ENCODE data around the gene PRKCI.
"Not testable (repeated sequence)": the region's sequence is repeated elsewhere in the genome, so short reads cannot be mapped to it uniquely, and the experiment has no call there.

PRKCI gene

GRCh38 chr3:170301405-170301804, 79.2 kb downstream of the PRKCI start:
- no peak for DNase-seq

DNA sequence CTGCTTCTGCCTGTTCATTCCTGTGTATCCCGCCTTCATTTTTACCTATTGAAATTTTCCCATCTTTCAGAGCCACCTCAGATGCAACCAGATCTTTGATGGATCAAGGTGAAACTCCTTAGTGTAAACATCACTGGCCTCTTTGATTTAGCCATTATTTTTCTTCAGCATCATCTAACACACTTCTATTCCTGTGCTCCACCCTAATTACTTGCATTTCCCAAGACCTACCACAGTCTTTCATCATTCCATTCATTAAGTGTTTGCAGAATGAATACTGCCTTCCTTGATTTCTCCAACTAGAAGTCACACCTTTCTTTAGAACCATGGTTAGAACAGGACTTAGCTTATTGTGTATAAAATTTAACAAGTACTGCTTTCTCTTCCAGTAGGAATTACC, 79.8 kb downstream of the PRKCI start:
- DNase-seq = no peak

DNA sequence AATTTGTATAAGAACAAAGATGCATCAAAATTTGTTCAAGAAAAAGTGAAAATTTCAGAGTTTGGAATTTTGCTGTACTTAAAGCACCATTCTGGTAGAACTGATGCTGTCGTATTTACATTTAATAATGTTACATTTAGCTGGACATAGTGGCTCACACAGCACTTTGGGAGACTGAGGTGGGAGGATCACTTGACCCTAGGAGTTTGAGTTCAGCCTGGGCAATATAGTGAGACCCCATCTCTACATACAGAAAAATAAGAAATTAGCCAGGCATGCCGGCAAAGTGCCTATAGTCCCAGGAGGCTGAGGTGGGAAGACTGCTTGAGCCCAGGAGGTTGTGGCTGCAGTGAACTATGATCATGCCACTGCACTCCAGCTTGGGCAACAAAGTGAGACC, 83.8 kb downstream of the PRKCI start:
- DNase-seq = no peak

DNA sequence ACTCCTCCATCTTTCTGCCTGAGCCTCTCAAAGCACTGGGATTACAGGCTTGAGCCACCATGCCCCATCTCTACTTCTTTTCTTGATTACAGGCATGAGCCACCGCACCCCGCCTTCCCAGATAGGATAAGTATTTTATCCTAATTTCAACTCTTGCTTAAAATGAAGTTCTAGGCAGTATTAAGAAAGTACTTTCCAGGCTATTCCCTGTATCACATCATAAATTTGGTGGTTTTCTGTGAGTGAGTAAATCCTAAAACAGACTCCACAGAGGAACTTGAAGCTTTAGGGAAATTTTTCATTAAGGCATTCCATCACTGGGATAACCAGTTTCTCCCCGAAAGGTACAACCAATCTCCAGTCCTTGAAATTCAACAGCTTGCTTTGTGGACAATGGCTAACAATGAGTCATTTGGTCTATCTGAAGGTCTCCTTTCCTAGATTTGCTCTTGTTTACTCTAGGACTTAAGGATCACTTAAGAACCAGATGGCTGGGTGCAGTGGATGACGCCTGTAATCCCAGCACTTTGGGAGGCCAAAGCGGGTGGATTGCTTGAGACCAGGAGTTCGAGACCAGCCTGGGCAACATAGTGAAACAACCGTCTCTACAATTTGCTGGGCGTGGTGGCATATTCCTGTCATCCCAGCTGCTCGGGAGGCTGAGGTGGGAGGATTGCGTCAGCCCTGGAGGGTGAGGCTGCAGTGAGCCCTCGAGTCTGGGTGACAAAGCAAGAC, 85.6 kb downstream of the PRKCI start:
- no peak for DNase-seq

GRCh38 chr3:170309046-170309445, 86.8 kb downstream of the PRKCI start:
- DNase-seq = no peak

DNA sequence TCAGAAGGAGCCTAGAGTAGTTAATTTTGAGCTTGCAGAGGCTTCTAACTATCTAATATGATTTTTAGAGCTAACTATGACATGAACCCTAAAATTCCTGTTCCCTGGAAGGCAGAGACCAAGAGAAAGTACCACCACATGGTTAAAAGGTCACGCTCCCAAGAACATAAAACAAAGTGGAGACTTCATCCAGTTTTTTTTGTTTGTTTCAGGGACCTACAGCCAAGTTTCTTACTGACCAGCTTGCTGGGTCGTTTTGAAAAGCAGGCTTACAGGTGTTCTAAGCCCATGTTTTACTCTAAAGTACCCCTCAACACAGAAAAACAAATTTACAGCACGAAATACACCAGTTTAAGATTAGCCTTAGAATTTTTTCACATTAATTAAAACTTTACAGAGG, 95.7 kb downstream of the PRKCI start:
- DNase-seq = no peak

DNA sequence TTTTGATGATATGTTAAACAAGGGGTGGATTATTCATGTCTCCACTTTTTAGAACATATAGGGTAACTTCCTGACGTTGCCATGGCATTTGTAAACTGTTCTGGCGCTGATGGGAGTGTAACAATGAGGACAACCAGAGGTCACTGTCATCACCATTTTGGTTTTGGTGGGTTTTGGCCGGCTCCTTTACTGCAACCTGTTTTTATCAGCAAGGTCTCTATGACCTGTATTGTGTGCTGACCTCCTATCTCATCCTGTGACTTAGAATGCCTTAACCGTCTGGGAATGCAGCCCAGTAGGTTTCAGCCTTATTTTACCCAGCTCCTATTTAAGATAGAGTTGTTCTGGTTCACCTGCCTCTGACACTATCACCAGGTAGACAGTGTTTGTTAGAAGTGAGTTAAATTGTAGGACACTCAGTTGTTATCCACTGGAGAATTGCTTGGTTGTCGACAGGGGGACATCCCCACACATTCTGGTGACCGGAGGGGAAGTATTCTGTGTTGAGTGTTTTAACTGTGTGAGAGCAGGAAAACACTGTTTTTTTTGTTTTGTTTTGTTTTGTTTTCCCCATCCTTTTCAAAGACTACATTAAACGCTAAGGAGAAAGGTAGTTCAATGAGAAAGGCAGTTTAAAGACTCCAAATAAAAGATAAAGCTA, 98.4 kb downstream of the PRKCI start:
- no peak for DNase-seq

DNA sequence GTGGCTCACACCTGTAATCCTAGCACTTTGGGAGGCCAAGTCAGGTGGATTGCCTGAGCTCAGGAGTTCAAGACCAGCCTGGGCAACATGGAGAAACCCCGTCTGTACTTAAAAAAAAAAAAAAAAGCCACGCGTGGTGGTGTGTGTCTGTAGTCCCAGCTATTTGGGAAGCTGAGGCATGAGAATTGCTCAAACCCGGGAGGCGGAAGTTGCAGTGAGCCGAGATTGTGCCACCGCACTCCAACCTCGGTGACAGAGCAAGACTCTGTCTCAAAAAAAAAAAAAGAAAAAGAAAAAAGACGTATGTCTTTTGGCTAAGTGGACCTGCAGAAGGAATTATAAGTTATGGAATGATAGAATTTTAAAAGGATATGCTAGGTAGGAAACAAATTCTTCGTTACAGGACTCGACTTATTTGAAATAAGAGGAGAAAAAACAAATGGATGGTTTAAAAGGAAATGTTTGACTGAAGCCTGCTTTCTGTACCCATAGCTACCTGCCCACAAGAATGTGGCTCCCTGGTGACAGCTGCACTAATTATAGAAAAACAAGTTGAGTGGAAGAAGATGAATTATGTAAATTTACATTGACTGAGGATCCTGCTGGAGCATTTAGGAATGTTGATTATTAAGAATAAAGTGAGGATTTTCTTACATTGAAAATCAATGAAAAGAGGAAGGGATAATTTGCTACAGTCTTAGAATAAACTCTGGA, 99.3 kb downstream of the PRKCI start:
- DNase-seq = no peak

DNA sequence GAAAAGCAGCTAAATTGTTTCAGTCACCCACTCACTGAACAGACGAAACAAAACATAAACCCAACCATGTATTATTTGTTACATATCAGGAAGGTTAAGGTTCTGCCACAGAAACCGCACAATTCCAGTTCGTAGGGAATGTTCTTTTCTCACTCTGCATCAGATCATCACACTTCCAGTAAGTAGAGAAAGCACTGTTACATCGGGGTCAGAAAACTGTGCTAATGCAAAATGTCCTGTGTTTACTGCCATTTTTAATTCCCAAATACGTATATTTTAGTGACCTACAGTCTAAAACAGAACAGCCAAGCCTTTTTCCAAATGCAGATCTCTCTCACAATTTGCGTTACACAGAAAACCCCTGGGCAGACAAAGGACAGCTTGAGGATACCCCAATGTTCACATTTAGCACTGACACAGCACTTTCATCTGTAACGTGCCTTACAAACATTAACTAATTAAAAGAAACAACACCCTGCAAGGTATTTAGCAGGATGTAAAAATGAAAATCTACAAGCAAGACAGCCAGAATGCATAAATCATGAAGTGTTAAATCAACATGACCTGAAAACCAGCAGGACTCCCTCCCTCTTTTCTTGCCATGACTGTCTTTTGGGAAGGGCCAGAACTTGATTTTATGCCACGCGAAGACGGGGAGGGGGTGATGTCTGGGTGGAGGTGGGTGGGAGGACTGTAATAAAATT, 100.5 kb downstream of the PRKCI start:
- no peak for DNase-seq

- DNase-seq = no peak
Measured at GRCh38 chr3:170323331-170323730, 101.1 kb downstream of the PRKCI start.

DNA sequence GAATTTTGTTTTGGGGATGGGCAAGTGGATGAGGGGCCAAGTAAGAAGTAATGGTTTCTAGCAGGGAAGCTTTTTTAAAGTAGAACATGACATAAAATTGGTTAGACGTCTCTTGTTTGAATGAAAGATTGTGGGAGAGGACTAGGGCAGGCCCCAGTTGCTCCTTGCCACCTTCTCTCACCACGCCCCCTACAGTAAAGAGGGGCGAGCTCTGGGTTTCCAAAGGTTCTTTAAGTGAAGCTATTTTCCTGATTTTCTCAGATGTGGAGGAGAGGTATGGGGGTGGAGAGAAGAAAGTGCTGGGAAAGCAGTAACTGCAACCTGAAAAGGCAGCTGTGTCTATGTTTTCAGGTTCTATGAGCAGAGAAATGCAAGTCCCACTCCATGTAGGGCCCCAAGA, 102.7 kb downstream of the PRKCI start:
- DNase-seq = no peak

DNA sequence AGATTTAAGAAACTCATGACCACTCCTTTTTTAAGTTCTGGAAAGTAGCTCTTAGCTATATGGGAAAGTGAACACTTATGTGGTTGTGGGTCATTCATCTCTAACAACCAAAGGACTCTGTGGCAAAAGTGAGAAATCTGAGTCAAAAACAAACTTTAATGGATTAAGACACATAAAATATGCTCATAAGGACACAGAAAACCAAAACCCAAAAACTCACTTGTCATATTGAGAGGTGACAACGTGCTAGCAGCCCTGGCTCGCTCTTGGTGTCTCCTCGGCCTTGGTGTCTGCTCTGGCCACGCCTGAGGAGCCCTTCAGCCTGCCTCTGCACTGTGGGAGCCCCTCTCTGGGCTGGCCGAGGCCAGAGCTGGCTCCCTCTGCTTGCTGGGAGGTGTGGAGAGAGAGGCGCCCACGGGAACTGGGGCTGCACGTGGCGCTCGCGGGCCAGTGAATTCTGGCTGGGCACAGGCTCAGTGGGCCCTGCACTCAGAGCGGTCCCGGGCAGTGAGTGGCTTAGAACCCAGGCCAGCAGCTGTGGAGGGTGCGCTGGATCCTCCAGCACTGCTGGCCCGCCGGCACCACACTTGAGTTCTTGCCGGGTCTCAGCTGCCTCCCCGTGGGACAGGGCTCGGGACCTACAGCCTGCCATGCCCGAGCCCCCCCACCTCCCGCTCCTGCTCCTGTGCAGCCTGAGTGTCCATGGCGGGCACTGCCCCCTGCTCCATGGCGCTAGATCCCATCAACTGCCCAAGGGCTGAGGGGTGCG, 105.0 kb downstream of the PRKCI start:
- DNase-seq = no peak

DNA sequence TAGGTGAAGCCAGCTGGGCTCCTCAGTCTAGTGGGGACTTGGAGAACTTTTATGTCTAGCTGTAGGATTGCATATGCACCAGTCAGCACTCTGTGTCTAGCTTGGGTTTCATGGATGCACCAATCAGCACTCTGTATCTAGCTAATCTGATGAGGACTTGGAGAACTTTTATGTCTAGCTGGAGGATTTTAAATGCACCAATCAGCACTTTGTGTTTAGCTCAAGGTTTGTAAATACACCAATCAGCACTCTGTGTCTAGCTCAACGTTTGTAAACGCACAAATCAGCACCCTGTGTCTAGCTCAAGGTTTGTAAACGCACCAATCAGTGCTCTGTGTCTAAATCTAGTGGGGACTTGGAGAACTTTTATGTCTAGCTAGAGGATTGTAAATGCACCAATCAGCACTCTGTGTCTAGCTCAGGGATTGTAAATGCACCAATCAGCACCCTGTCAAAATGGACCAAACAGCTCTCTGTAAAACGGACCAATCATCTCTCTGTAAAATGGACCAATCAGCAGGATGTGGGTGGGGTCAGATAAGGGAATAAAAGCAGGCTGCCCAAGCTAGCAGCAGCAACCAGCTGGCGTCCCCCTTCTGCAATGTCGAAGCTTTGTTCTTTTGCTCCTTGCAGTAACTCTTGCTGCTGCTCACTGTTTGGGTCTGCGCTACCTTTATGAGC, 105.8 kb downstream of the PRKCI start:
- DNase-seq = not testable (repeated sequence)

GRCh38 chr3:170330366-170330765, 108.1 kb downstream of the PRKCI start:
- DNase-seq = no peak

DNA sequence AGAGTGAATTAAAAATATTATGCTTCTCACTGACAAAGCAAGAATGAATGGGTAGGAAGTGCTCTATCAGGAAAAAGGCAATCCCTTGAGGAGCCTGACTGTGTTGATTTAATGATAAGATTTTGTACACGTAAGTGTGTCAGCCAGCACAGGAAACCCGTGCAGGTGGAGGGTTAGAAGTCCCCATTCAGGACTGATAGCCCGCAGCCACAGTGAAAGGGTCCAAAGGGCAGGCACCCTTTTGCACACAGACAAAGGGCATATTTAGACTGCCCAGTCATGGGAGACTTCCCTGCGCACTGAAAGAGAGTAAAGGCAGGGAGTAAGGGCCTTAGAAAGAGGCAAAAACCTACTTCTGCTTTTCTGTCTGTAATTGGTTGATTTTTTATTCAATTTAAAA, 108.9 kb downstream of the PRKCI start:
- no peak for DNase-seq

DNA sequence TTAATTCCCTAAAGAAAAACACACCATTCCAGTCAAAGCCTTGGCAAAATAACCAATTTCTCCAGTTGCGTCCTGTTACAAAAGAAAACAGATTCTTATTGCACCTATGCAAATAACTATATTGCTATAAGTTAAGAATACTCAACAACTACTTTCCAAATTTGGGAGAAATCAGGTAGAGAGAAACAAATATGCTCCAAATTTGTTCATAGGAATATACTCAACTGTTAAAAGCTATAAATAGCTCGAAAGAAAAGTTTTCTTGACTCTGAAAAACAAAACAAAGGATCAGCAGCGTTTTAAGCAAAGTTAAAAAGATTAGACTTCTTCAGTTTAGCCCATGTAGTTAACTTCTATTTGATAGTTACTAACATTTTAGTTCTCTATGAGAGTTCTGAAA, 115.2 kb downstream of the PRKCI start:
- DNase-seq = no peak

DNA sequence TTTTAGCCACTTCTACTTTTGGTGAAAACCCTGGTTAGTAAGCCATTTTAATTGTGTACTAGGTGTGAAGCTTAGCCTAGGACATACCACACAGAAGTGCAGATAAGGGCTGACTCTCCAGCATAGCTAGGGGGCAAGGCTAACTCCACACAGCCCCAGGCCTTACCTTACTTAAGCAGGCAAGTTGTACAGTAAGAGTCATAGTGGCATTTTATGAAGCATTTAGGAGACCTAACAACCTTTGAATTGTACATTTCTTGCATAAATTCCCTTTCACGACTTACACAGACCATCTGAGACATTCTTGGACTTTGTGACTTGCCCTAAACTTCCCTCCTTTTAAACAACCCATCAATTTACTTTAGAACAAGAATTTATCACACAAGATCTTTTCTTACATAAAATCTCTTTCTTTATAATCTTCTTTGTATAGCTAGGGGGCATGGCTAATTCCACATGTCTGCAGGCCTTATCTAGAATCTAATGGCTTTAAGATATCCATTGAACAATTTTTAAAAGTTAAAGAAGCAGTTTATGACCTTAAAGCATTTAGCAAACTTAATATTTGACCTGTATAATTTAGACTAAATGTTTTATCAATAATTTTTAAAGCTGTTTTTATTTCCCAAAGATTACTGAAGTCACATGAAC, 116.6 kb downstream of the PRKCI start:
- no peak for DNase-seq

DNA sequence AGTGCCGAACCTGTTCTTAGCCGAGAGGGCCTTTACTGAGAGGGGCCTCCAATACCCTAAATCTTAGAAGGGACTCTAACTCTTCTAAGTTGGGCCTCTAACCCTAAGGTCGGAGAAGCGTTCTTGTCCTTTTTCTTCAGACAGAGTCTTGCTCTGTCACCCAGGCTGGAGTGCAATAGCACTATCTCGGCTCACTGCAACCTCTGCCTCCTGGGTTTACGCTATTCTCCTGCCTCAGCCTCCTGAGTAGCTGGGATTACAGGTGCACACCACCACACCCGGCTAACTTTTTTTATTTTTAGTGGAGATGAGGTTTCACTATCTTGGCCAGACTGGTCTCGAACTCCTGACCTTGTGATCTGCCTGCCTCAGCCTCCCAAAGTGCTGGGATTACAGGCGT, 120.0 kb downstream of the PRKCI start:
- not testable (repeated sequence) for DNase-seq

GRCh38 chr3:170343859-170344258, 121.6 kb downstream of the PRKCI start:
- not testable (repeated sequence) for DNase-seq

GRCh38 chr3:170344971-170345370, 122.7 kb downstream of the PRKCI start:
- DNase-seq = no peak

Measured in stimulated activated CD4-positive, alpha-beta T cell treated with anti-CD3 and anti-CD28 coated beads, Interleukin-4, amount 100 ng/mL, for 1 hour (primary cell).